Activated naive CD4-positive, alpha-beta T cell treated with anti-CD3 and anti-CD28 coated beads, Interleukin-2, amount 50 U/mL, for 72 hours (primary cell): Measurements from ENCODE around the gene GFM2. TPM values are rescaled to one million over a fixed set of nuclear protein-coding genes. Genes with fewer than 3 reads are reported as not detected.
"Not testable (repeated sequence)": the region's sequence is repeated elsewhere in the genome, so short reads cannot be mapped to it uniquely, and the experiment has no call there.

Experiments used
- ATAC-seq, 2 donors: fragments of 150-1000 bp; cut with Tn5 transposase; 2 replicates each; pipeline ENCODE4 v1.10.0; 2021; ENCODE audit warnings: mild to moderate bottlenecking in 2 of 2, moderate library complexity in 2 of 2
- DNase-seq, 2 donors: peaks; one replicate each; pipeline ENCODE4 v3.0.0; 2021 to 2022; ENCODE audit warnings: low spot score in 2 of 2
- H3K27ac Mint-ChIP-seq, 2 donors: one replicate each; pipeline ENCODE4 v1.8.0; 2022; ENCODE audit warnings: mild to moderate bottlenecking in 2 of 2, mixed read lengths in 2 of 2
- H3K36me3 Mint-ChIP-seq, 2 donors: one replicate each; pipeline ENCODE4 v1.8.0; 2022; ENCODE audit warnings: mixed read lengths in 2 of 2
- H3K9me3 Mint-ChIP-seq, 2 donors: one replicate each; pipeline ENCODE4 v1.8.0; 2022; ENCODE audit warnings: mixed read lengths in 2 of 2
- total RNA-seq, 2 donors: library from RNA; stranded (reverse); gene quantifications; one replicate each; pipeline ENCODE4 v1.2.3, GENCODE V29; 2022

The GFM2 gene, protein sequence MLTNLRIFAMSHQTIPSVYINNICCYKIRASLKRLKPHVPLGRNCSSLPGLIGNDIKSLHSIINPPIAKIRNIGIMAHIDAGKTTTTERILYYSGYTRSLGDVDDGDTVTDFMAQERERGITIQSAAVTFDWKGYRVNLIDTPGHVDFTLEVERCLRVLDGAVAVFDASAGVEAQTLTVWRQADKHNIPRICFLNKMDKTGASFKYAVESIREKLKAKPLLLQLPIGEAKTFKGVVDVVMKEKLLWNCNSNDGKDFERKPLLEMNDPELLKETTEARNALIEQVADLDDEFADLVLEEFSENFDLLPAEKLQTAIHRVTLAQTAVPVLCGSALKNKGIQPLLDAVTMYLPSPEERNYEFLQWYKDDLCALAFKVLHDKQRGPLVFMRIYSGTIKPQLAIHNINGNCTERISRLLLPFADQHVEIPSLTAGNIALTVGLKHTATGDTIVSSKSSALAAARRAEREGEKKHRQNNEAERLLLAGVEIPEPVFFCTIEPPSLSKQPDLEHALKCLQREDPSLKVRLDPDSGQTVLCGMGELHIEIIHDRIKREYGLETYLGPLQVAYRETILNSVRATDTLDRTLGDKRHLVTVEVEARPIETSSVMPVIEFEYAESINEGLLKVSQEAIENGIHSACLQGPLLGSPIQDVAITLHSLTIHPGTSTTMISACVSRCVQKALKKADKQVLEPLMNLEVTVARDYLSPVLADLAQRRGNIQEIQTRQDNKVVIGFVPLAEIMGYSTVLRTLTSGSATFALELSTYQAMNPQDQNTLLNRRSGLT
- total RNA-seq: 10 to 100 TPM; 31.4 to 46.7 TPM

DNA sequence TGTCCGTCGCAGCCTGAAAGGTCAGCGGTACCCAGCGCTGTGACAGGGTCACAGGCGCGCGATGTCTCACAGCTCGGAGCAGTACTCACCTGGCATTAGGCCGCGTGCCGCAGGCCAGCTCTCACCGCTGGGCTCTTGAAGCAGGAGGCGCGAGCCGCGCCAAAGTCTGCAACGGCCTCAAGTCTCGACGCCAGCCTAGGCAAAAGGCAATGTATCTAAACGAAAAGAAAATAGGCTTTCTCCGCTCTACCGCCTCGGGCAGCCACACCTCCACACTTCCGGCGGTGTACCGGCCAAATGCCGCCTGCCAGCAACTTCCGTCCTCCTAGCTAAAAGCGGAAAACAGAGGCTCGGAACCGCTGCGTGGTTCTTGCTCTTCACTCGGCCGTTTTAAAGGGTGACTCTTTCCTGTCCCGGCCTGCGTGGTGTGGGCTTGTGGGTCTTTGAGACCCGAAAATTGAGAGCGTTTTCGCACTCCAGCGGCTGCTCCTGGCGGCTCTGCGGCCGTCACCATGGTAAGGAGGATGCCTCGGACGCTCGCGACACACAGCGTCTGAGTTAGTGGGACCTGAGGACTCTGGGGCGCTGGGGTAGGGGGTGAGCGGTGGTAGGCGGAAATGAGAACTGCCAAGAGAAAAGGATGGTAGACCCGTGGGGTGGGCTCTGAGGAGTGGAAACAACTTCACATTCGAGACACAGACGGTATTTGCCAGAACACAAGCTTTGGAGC is at the start of gene GFM2, which contains the start of gene NSA2:
Gene GFM2, minus strand, starts transcription at position 269 of the 730 bp plus-strand sequence. CDS start 3,375 bp downstream, outside the sequence.
Gene NSA2, plus strand, starts transcription at position 401 of the 730 bp plus-strand sequence. Its CDS starts 112 bp downstream, at position 513.
- Mint-ChIP-seq H3K27ac (peak within 1 kb of the TSS; percentile 94 to 99), H3K36me3 (peaks cover 28 to 31% of the 10 kb centered on the region in 2 donors), H3K9me3 (no peaks in the 10 kb centered on the region)
- ATAC-seq: peak; percentile 88 to 90
- peak; percentile 89 to 90 for DNase-seq

DNA sequence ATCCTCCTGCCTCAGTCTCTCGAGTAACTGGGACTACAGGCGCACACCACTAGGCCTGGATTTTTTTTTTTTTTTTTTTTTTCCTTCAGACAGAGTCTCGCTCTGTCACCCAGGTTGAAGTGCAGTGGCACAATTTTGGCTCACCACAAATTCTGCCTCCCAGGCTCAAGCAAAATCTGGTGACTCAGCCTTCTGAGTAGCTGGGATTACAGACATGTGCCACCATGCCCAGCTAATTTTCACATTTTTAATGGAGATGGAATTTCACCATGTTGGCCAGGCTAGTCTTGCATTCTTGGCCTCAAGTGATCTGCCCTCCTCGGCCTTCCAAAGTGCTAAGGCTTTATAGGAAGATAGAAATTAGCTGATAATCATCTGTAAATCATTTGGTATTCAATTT is 44.0 kb upstream of the GFM2 start:
- ATAC-seq (no peak), DNase-seq (no peak)
- H3K27ac Mint-ChIP-seq: no peak overlapping the region
- no peaks in the 10 kb centered on the region for H3K9me3 Mint-ChIP-seq
- H3K36me3 Mint-ChIP-seq: no peaks in the 10 kb centered on the region

DNA sequence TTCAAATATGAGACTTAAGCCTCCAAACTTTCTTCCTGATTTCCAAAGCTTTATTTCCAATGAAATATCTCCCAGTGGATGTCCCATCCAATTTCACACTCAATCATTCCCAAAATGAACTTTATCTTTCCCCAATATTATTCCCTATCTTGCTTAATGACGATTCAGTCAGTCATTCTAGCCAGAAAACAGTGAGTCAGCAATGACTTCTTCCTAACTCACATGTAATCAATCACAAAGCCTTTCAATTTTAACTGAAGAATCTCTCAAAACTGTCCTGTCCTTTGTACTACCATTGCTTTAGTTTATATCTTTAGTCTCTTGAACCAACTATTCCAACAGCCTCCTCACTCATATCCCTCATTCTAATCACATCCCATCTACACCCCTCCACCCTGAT is 35.0 kb upstream of the GFM2 start:
- DNase-seq (no peak), ATAC-seq (no peak)
- no peak overlapping the region for H3K27ac Mint-ChIP-seq
- H3K9me3 Mint-ChIP-seq: no peaks in the 10 kb centered on the region
- H3K36me3 Mint-ChIP-seq: peaks cover 0 to 9% of the 10 kb centered on the region in 2 donors

DNA sequence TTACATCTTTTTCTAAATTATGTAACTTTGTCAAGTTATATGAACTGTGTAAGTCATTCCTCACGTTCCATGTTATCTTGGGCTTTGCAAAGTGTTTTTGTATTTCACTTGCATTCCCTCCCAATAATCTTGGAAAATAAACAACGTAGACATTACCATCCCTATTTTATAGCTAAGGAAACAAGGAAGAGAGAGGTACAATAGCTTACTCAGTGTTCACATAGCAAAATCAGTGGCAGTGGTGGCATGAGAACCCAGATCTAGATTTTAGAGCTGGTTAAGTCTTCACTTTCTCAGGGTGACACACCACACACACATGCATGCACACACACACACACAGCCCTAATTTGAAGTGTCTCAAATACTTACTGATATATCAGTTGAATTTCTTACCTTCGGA is 34.3 kb upstream of the GFM2 start:
- H3K27ac Mint-ChIP-seq: no peak overlapping the region
- ATAC-seq (no peak), DNase-seq (no peak)
- peaks cover 0 to 9% of the 10 kb centered on the region in 2 donors for H3K36me3 Mint-ChIP-seq
- H3K9me3 Mint-ChIP-seq: no peaks in the 10 kb centered on the region

DNA sequence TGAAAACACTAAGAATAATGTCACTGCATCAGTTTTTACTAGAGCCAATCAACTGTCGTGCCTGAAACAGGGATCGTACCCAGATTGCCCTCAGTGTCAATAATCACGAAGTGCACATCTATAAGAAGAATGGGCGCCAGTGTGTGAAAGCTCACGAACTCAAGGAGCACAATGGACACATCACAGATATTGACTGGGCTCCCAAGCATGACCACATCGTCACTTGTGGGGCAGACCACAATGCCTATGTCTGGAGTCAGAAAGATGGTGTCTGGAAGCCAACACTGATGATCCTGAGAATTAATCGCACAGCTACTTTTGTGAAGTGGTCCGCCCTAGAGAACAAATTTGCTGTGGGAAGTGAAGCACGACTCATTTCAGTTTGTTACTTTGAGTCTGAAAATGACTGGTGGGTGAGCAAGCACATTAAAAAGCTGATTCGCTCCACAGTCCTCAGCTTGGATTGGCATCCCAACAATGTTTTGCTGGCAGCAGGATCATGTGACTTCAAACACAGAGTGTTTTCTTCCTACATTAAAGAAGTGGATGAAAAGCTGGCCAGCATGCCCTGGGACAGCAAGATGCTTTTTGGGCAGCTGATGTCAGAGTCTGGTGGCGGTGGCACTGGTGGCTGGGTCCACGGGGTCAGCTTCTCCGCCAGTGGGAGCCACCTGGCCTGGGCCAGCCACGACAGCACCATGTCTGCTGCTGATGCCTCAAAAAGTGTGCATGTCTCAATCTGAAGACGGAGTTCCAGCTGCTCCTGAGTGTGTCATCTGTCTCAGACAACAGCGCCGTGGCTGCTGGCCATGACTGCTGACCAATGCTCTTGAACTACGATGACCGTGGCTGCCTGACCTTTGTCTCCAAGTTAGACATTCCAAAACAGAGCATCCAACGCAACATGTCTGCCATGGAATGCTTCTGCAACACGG is 32.3 kb upstream of the GFM2 start:
- Mint-ChIP-seq H3K36me3 (peaks cover 0 to 9% of the 10 kb centered on the region in 2 donors), H3K9me3 (no peaks in the 10 kb centered on the region), H3K27ac (peak overlapping the region in 1 of 2 donors; percentile 41)
- DNase-seq (no peak), ATAC-seq (no peak)

DNA sequence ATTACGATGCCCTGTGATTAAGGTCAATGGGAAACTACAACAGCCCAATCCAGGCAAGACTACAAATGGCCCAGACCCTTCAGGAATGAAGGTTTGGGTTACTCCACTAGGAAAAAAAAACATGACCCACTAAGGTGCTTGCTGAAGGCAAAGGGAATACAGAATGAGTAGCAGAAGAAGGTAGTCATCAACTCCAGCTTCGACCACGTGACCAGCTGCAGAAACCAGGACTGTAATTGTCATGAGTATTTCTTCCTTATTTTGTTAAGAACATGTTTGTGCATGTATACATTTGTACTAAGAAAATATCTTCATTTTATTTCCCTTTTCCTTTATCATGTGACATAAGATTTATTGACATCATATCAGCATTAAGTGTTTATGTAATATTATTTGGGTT is 24.8 kb upstream of the GFM2 start:
- not testable (repeated sequence) for H3K9me3 Mint-ChIP-seq, H3K27ac Mint-ChIP-seq, DNase-seq, H3K36me3 Mint-ChIP-seq, ATAC-seq

DNA sequence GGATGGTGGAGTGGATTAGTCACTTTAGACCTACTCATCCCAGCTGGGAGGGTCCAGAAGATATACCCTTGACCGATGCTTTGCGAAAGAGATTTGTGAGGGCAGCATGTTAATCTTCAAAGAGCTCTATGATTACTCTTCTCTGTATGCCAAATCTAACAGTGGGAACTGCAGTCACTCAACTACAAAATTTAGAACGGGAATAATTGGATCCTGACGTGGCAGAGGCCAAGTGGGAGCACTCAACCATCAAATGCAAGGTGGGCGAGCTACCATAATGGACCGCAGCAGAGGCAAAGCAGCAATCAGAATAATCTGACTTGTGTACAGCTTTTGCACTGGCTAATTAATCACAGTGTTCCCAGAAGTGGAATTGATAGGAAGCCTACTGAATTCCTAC is 20.5 kb upstream of the GFM2 start:
- DNase-seq: no peak
- ATAC-seq: no peak
- peaks cover 0 to 10% of the 10 kb centered on the region in 2 donors for H3K36me3 Mint-ChIP-seq
- no peak overlapping the region for H3K27ac Mint-ChIP-seq
- H3K9me3 Mint-ChIP-seq: no peaks in the 10 kb centered on the region

DNA sequence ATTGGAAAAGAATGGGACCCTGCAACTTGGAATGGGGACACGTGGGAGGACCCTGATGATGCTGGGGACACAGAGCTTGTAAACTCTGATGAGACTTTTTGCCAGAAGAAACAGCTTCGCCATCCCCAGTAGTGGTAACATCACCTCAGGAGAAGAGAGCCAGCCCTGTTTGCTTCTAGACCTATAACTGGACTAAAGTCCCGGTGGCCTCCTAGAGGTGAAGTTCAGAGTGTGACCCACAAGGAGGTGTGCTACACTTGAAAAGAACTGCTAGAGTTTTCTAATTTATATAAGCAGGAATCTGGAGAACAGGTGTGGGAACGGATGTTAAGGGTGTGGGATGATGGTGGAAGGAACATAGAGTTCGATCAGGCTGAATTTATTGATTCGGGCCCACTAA is 19.9 kb upstream of the GFM2 start:
- no peak for DNase-seq
- no peak overlapping the region for H3K27ac Mint-ChIP-seq

DNA sequence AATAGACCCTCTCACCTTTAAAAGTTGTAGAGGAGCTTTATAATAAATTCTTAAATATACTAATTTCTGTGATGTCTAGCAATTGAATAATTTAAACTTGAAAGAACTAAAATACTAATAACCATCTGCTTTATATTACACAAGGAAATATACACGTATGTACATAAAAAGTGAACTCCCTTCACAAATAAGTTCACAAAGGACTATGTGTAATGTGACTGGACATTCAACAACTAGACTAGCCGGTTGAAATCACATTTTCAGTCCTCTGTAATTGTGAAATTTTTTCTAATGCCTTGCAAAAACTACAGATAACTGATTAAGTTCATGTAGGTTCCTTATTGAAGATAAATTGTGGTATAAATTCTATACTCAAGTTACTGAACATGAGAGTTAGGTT is 11.7 kb upstream of the GFM2 start:
- H3K27ac Mint-ChIP-seq: no peak overlapping the region
- no peaks in the 10 kb centered on the region for H3K9me3 Mint-ChIP-seq
- peaks cover 0 to 8% of the 10 kb centered on the region in 2 donors for H3K36me3 Mint-ChIP-seq
- ATAC-seq (no peak), DNase-seq (no peak)

More for the DNA sequence above, 19.9 kb upstream of the GFM2 start:
- Mint-ChIP-seq H3K9me3 (no peaks in the 10 kb centered on the region), H3K36me3 (peaks cover 0 to 6% of the 10 kb centered on the region in 2 donors)
- ATAC-seq: no peak

DNA sequence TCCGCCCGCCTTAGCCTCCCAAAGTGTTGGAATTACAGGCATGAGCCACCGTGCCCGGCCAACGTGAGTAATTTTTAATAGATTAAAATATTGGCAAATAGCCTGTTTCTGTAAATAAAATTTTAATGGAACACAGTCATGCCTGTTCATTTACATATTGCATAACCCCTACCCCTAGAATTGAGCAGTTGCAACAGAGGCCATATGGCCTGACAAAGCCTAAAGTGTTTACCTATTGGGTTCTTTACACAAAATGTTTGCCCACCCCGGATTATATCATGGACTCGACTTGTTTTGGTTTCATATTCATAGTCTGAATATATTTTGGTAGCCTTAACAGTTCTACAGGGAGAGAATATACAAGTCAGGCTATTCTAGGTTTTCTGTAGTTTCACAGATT is 5.4 kb upstream of the GFM2 start:
- Mint-ChIP-seq H3K27ac (no peak overlapping the region), H3K9me3 (no peaks in the 10 kb centered on the region), H3K36me3 (peaks cover 8 to 22% of the 10 kb centered on the region in 2 donors)
- ATAC-seq: no peak
- DNase-seq: no peak

DNA sequence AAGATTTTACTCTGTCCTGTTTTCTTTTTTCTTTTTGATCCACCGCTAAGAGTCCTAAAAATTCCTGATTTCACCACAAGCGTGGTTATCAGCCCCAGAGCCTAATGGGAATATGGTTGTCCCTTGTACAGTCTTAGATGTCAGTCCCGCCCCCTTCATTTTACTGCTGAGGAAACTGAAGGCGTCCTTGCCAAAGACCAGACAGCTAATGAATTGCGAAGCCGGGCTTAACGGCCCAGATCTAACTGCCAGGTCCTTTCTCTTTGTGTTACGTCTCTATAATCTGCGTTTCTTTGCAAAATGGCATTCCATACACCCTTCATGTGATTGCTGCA is 629 bp upstream of the GFM2 start:
- peak in 1 of 2 donors; percentile 15 for DNase-seq
- ATAC-seq: peak in 1 of 2 donors; percentile 7
- Mint-ChIP-seq H3K36me3 (peaks cover 28 to 31% of the 10 kb centered on the region in 2 donors), H3K9me3 (no peaks in the 10 kb centered on the region), H3K27ac (peak overlapping the region; percentile 94 to 99)

DNA sequence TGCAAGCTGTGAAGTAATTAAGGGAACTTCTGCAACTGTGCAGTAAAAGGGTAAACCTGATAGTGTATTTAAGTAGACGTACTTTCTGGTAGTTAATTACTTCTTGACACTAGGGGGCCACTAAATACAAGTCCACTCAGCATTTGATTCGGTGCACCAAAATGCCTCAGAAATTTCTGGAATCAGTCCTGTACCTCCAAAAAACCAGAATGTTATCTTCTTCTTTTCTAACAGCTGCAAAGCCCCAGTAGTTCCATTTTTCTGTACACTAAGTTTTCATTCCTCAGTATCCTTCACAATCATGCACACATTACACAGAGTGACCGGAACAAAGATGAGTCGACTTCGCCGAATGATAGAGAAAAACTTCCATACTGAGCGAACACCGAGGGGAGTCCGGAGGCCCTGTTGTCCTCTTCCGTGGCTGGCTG is 484 bp downstream of the GFM2 start:
- peak; percentile 22 to 48 for ATAC-seq
- H3K9me3 Mint-ChIP-seq: no peaks in the 10 kb centered on the region
- H3K27ac Mint-ChIP-seq: peak overlapping the region; percentile 94 to 99
- peaks cover 28 to 31% of the 10 kb centered on the region in 2 donors for H3K36me3 Mint-ChIP-seq
- peak in 1 of 2 donors; percentile 8 for DNase-seq

DNA sequence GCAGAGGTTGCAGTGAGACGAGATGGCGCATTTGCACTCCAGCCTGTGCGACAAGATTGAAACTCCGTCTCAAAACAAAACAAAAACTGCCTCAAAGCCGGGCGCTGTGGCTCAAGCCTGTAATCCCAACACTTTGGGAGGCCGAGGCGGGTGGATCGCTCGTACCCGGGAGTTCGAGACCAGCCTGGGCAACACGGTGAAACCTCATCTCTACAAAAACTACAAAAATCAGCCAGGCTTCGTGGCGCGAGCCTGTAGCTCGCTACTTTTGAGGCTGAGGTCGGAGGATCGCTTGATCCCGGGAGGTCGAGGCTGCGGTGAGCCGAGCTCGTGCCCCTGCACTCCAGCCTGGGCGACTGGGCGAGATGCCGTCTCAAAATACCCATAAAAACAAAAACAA is 988 bp downstream of the GFM2 start:
- H3K9me3 Mint-ChIP-seq: no peaks in the 10 kb centered on the region
- ATAC-seq: no peak
- peaks cover 28 to 31% of the 10 kb centered on the region in 2 donors for H3K36me3 Mint-ChIP-seq
- peak overlapping the region; percentile 39 to 94 for H3K27ac Mint-ChIP-seq
- no peak for DNase-seq

DNA sequence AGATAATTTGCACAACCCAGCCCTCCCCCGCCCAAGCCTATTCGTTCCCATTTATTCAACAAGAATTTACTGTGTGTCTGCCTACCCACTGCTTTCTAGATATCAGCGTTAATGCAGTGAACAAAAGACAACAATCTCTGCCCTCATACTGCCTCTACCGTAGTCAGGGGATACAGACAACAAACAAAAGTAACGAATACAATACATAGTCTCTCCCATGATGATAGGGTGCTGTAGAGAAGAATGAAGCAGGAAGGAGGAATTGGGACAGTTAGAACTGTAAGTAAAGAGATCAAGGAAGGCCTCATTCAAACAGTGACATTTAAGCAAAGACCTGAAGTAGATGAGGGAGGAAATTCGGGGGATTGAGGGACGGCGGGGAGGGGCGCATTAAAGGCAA is 1.7 kb downstream of the GFM2 start:
- H3K9me3 Mint-ChIP-seq: no peaks in the 10 kb centered on the region
- peak overlapping the region; percentile 39 to 94 for H3K27ac Mint-ChIP-seq
- peaks cover 26 to 28% of the 10 kb centered on the region in 2 donors for H3K36me3 Mint-ChIP-seq
- no peak for DNase-seq
- ATAC-seq: no peak

DNA sequence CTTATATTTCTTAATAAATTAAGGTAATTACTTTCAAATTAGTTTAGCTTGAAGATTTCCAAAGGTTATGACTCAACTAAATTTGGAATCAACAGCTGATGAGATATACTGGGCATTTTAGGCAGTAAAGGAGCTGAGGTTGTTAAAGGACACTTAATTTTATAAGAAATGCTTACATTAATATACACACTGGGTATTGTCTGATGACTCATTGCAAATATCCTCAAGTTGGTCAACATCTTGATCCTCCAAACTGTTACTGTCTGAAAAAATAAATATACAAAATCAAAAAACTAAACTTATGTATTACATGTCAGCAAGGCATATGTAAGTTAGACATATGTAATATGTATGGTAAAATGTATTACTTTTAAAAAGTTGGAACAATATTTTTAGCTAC is 3.4 kb downstream of the GFM2 start:
- Mint-ChIP-seq H3K9me3 (no peaks in the 10 kb centered on the region), H3K36me3 (peaks cover 26 to 28% of the 10 kb centered on the region in 2 donors), H3K27ac (no peak overlapping the region)
- ATAC-seq: no peak
- no peak for DNase-seq

DNA sequence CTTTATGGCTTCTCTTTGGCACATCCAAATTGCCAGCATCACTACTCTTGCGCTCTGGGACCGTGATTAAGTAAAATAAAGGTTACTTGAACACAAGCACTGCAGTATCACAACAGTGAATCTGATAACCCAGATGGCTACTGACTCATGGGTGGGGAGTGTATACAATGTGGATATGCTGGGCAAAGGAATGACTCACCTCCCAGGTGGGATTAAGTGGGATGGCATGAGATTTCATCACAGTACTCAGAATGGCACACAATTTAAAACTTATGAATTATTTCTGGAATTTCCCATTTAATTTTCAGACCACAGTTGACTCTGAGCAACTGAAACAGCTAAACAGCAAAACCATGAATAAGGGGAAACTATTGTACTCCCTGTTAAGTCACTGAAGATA is 4.3 kb downstream of the GFM2 start:
- ATAC-seq: peak in 1 of 2 donors; percentile 61
- H3K9me3 Mint-ChIP-seq: no peaks in the 10 kb centered on the region

More for the DNA sequence above, 4.3 kb downstream of the GFM2 start:
- Mint-ChIP-seq H3K36me3 (peaks cover 20 to 22% of the 10 kb centered on the region in 2 donors), H3K27ac (peak overlapping the region; percentile 26 to 75)
- DNase-seq: no peak
